HEK293 (cell line): ENCODE measurements around the gene IGF2BP2.

ENCODE experiments used
- BCL11B ChIP-seq: fragments of 450-650 bp; formaldehyde crosslinking; IDR thresholded peaks from 2 replicates; pipeline ENCODE4 v1.5.1; 2016; ENCODE audit warnings: low read depth, missing biosample characterization, missing genetic modification characterization
- HOXC10 ChIP-seq: sonication (generic); formaldehyde crosslinking; IDR thresholded peaks from 2 replicates; pipeline ENCODE4 v1.8.1; 2023; ENCODE audit warnings: mild to moderate bottlenecking, missing genetic modification reagents
- HOXD13 ChIP-seq: sonication (generic); formaldehyde crosslinking; IDR thresholded peaks from 2 replicates; pipeline ENCODE4 v1.8.0; 2022; ENCODE audit warnings: missing genetic modification reagents, borderline replicate concordance
- KLF7 ChIP-seq: fragments of 450-650 bp; formaldehyde crosslinking; IDR thresholded peaks from 2 replicates; pipeline ENCODE4 v1.5.1; 2016; ENCODE audit warnings: missing biosample characterization, missing genetic modification characterization, borderline replicate concordance
- MEIS1 ChIP-seq: sonication (generic); formaldehyde crosslinking; IDR thresholded peaks from 2 replicates; pipeline ENCODE4 v1.8.1; 2022; ENCODE audit warnings: missing genetic modification reagents, mild to moderate bottlenecking, borderline replicate concordance
- OSR2 ChIP-seq: fragments of 450-650 bp; formaldehyde crosslinking; IDR thresholded peaks from 2 replicates; pipeline ENCODE4 v1.5.1; 2016; ENCODE audit warnings: missing biosample characterization, missing genetic modification characterization
- PRDM2 ChIP-seq: fragments of 450-650 bp; formaldehyde crosslinking; IDR thresholded peaks from 2 replicates; pipeline ENCODE4 v1.5.1; 2016; ENCODE audit warnings: missing biosample characterization, missing genetic modification characterization, borderline replicate concordance
- SCRT1 ChIP-seq: fragments of 450-650 bp; formaldehyde crosslinking; IDR thresholded peaks from 2 replicates; pipeline ENCODE4 v1.5.1; 2016; ENCODE audit warnings: missing biosample characterization, missing genetic modification characterization, borderline replicate concordance
- SP2 ChIP-seq: fragments of 450-650 bp; formaldehyde crosslinking; IDR thresholded peaks from 2 replicates; pipeline ENCODE4 v1.5.1; 2016; ENCODE audit warnings: missing biosample characterization, missing genetic modification characterization
- TSHZ1 ChIP-seq: fragments of 450-650 bp; formaldehyde crosslinking; IDR thresholded peaks from 2 replicates; pipeline ENCODE4 v1.5.1; 2016; ENCODE audit warnings: missing biosample characterization, missing genetic modification characterization, borderline replicate concordance
- WT1 ChIP-seq: fragments of 450-650 bp; formaldehyde crosslinking; IDR thresholded peaks from 2 replicates; pipeline ENCODE4 v1.5.1; 2016; ENCODE audit warnings: missing biosample characterization, missing genetic modification characterization
- ZBTB17 ChIP-seq: fragments of 450-650 bp; formaldehyde crosslinking; IDR thresholded peaks from 2 replicates; pipeline ENCODE4 v1.5.1; 2016; ENCODE audit warnings: missing biosample characterization, missing genetic modification characterization
- ZBTB48 ChIP-seq: fragments of 450-650 bp; formaldehyde crosslinking; IDR thresholded peaks from 2 replicates; pipeline ENCODE4 v1.5.1; 2016; ENCODE audit warnings: missing biosample characterization, missing genetic modification characterization
- ZBTB8A ChIP-seq: fragments of 450-650 bp; formaldehyde crosslinking; IDR thresholded peaks from 2 replicates; pipeline ENCODE4 v1.5.1; 2016; ENCODE audit warnings: missing biosample characterization, missing genetic modification characterization
- ZFHX2 ChIP-seq: fragments of 450-650 bp; formaldehyde crosslinking; conservative IDR thresholded peaks from 2 replicates; pipeline ENCODE4 v1.5.1; 2016; ENCODE audit warnings: missing biosample characterization, missing genetic modification characterization
- ZFP3 ChIP-seq: fragments of 450-650 bp; formaldehyde crosslinking; IDR thresholded peaks from 2 replicates; pipeline ENCODE4 v1.5.1; 2016; ENCODE audit warnings: low read depth, missing biosample characterization, missing genetic modification characterization
- ZFP69B ChIP-seq: fragments of 450-650 bp; formaldehyde crosslinking; IDR thresholded peaks from 2 replicates; pipeline ENCODE4 v1.5.1; 2016; ENCODE audit warnings: missing biosample characterization, missing genetic modification characterization
- ZNF140 ChIP-seq: fragments of 450-650 bp; formaldehyde crosslinking; IDR thresholded peaks from 2 replicates; pipeline ENCODE4 v1.5.1; 2016; ENCODE audit warnings: missing biosample characterization, missing genetic modification characterization
- ZNF148 ChIP-seq: fragments of 450-650 bp; formaldehyde crosslinking; IDR thresholded peaks from 2 replicates; pipeline ENCODE4 v1.5.0; 2017; ENCODE audit warnings: missing biosample characterization, missing genetic modification characterization, borderline replicate concordance
- ZNF157 ChIP-seq: fragments of 450-650 bp; formaldehyde crosslinking; IDR thresholded peaks from 2 replicates; pipeline ENCODE4 v1.5.1; 2016; ENCODE audit warnings: missing biosample characterization, missing genetic modification characterization
- ZNF248 ChIP-seq: fragments of 450-650 bp; formaldehyde crosslinking; IDR thresholded peaks from 2 replicates; pipeline ENCODE4 v1.5.1; 2017; ENCODE audit warnings: missing biosample characterization, missing genetic modification characterization
- ZNF324 ChIP-seq: fragments of 450-650 bp; formaldehyde crosslinking; IDR thresholded peaks from 2 replicates; pipeline ENCODE4 v1.5.1; 2016; ENCODE audit warnings: missing biosample characterization, missing genetic modification characterization
- ZNF48 ChIP-seq: fragments of 450-650 bp; formaldehyde crosslinking; IDR thresholded peaks from 2 replicates; pipeline ENCODE4 v1.5.1; 2016; ENCODE audit warnings: missing biosample characterization, missing genetic modification characterization
- ZNF561 ChIP-seq: fragments of 450-650 bp; IDR thresholded peaks from 2 replicates; pipeline ENCODE4 v1.5.1; 2018; ENCODE audit warnings: missing biosample characterization, missing genetic modification characterization, borderline replicate concordance
- ZNF600 ChIP-seq: fragments of 450-650 bp; formaldehyde crosslinking; IDR thresholded peaks from 2 replicates; pipeline ENCODE4 v1.5.1; 2016; ENCODE audit warnings: missing biosample characterization, missing genetic modification characterization
- ZNF645 ChIP-seq: fragments of 450-650 bp; formaldehyde crosslinking; IDR thresholded peaks from 2 replicates; pipeline ENCODE4; 2016; ENCODE audit warnings: missing biosample characterization, missing genetic modification characterization
- ZNF701 ChIP-seq: fragments of 450-650 bp; formaldehyde crosslinking; IDR thresholded peaks from 2 replicates; pipeline ENCODE4 v1.5.1; 2016; ENCODE audit warnings: missing biosample characterization, missing genetic modification characterization
- ZNF777 ChIP-seq: fragments of 450-650 bp; formaldehyde crosslinking; IDR thresholded peaks from 2 replicates; pipeline ENCODE4 v1.5.1; 2017; ENCODE audit warnings: missing biosample characterization, missing genetic modification characterization, borderline replicate concordance
- ZXDB ChIP-seq: fragments of 450-650 bp; formaldehyde crosslinking; IDR thresholded peaks from 2 replicates; pipeline ENCODE4 v1.5.1; 2016; ENCODE audit warnings: missing biosample characterization, missing genetic modification characterization

IGF2BP2 gene

GRCh38 chr3:185807445-185808068 is 17.3 kb downstream of the IGF2BP2 start (continued):
- no peak for TF ChIP-seq ZFP3 (tag by site-specific recombination)
- TF ChIP-seq SCRT1 (tag by site-specific recombination): no peak
- TF ChIP-seq ZNF561 (tag by site-specific recombination): no peak; the same call in 1 of the 2 replicates
- no peak for TF ChIP-seq ZNF148 (tag by site-specific recombination)
- no peak for TF ChIP-seq ZNF777 (tag by site-specific recombination)
- no peak for TF ChIP-seq ZNF48 (tag by site-specific recombination)
- TF ChIP-seq HOXC10: no peak
- peak; percentile 44; the same call in 1 of the 2 replicates for TF ChIP-seq ZBTB17 (tag by site-specific recombination)
- TF ChIP-seq ZNF324: peak; percentile 70; the same call in 1 of the 2 replicates
- TF ChIP-seq ZBTB8A (tag by site-specific recombination): no peak
- TF ChIP-seq MEIS1 (CRISPR knock-in tag): no peak
- TF ChIP-seq ZNF140 (tag by site-specific recombination): peak; percentile 11; the same call in 1 of the 2 replicates
- no peak for TF ChIP-seq ZNF645 (tag by site-specific recombination)
- peak; percentile 90 for TF ChIP-seq TSHZ1 (tag by site-specific recombination)
- no peak for TF ChIP-seq ZXDB (tag by site-specific recombination)
- TF ChIP-seq ZNF701 (tag by site-specific recombination): no peak
- no peak for TF ChIP-seq PRDM2 (tag by site-specific recombination)
- TF ChIP-seq SP2: no peak
- TF ChIP-seq BCL11B (tag by site-specific recombination): no peak
- no peak for TF ChIP-seq KLF7 (tag by site-specific recombination)
- no peak for TF ChIP-seq ZFHX2
- peak; percentile 51; the same call in 1 of the 2 replicates for TF ChIP-seq OSR2 (tag by site-specific recombination)
- TF ChIP-seq ZNF248 (tag by site-specific recombination): no peak
- no peak for TF ChIP-seq HOXD13 (CRISPR knock-in tag)
- TF ChIP-seq ZBTB48 (tag by site-specific recombination): no peak
- TF ChIP-seq WT1: no peak
- TF ChIP-seq ZFP69B (tag by site-specific recombination): peak; percentile 35; the same call in 1 of the 2 replicates
- TF ChIP-seq ZNF600 (tag by site-specific recombination): peak; percentile 83
- no peak for TF ChIP-seq ZNF157 (tag by site-specific recombination)
